ENCODE results near the gene FZD8.

The FZD8 gene

DNA sequence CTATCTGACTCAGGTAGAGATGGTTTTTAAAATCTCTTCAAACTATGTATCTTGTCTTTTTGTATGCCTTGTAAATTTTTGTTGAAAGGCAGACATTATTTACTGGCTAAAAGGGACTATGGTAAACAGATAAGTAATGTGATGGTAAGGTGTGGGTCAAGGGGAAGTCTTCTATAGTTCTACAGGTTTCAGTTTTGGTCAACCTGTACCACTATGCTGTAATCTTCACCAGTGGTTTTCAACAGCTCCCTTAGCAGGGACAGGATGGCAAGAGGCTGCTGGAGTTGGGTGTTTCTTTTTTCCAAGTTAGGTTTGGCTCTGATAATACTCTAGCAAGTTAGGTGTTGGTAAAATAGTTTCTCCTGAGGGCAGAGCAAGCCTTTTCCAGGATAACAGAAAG lies 32.7 kb upstream of the FZD8 start:
- TF ChIP-seq, protein P1, sequence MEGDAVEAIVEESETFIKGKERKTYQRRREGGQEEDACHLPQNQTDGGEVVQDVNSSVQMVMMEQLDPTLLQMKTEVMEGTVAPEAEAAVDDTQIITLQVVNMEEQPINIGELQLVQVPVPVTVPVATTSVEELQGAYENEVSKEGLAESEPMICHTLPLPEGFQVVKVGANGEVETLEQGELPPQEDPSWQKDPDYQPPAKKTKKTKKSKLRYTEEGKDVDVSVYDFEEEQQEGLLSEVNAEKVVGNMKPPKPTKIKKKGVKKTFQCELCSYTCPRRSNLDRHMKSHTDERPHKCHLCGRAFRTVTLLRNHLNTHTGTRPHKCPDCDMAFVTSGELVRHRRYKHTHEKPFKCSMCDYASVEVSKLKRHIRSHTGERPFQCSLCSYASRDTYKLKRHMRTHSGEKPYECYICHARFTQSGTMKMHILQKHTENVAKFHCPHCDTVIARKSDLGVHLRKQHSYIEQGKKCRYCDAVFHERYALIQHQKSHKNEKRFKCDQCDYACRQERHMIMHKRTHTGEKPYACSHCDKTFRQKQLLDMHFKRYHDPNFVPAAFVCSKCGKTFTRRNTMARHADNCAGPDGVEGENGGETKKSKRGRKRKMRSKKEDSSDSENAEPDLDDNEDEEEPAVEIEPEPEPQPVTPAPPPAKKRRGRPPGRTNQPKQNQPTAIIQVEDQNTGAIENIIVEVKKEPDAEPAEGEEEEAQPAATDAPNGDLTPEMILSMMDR (IDR thresholded peaks at IDR 0.05; ENCODE audit: extremely low read depth, missing control alignments): no peak
- no peak for DNase-seq (ENCODE audit: low spot score)

DNA sequence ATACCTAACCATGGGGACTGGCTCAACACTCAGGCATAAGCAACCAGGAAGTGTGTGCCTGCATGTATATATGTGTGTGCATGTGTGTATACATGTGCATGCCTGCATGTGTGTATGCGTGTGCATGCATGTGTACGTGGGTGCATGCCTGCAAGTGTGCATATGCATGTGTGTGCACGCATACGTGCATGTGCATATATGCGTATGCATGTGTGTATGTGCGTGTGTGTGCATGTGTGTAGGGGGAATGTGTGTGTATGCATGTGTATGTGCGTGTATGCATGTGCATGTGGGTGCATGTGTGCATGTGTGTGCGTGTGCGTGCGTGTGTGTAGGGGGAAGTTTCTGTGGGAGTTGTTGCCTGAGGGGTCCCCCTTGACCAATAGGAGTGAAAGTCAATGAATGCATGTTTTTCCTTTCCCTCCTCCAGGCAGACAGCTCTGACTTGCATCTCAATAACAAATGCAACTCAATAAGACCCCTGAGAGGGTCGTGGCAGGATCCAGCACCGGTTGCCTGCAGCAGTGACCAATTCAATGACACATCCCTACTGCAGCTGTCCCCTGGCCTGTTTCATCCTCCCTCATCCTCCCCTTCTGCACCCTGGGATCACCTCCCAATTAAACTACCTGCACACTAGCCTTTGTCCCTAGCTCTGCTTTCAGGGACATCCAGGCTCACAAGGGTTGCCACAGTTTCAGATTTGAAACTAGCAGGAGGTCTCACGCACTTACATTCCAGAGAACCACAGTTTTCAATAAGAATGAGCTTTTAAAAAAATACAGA lies 27.0 kb upstream of the FZD8 start:
- TF ChIP-seq, protein P1 (IDR thresholded peaks at IDR 0.05; ENCODE audit: extremely low read depth, missing control alignments): no peak
- DNase-seq (ENCODE audit: low spot score): no peak

DNA sequence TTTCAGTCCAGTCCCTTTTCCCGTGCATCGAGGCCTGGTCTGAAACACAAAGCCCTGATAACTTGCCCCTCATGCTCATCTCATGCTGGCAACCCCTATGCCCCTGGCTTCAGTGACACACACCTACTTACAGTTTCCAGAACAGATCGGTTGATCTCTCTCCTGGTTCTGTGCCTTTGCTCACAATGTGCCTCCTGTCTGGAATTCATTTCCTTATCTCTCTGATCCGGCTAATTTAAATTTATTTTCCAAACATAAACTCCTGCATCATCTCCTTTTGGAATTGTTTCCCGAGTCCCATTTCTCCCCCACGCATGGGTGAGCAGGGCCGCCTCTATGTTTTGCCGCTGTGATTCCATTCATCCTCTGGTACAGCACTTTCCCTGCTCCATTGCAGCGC lies 25.9 kb upstream of the FZD8 start:
- no peak for DNase-seq (ENCODE audit: low spot score)
- TF ChIP-seq, protein P1 (IDR thresholded peaks at IDR 0.05; ENCODE audit: extremely low read depth, missing control alignments): no peak

DNA sequence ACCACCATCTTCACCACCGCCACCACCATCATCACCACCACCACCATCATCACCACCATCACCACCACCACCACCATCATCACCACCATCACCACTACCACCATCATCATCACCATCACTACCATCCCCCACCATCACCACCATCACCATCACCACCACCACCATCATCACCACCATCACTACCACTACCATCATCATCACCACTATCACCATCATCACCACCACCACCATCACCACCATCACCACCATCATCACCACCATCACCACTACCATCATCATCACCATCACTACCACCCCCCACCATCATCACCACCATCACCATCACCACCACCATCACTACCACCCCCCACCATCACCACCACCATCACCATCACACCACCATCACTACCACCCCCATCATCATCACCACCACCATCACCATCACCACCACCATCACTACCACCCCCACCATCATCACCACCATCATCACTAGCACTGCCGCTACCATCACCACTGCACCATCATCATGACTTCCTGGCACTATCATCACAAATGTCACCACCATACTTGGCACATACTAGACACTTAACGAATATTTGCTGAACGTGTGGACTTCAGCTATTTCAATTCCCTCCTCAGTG lies 25.3 kb upstream of the FZD8 start:
- DNase-seq (ENCODE audit: low spot score): no peak
- TF ChIP-seq, protein P1 (IDR thresholded peaks at IDR 0.05; ENCODE audit: extremely low read depth, missing control alignments): no peak

DNA sequence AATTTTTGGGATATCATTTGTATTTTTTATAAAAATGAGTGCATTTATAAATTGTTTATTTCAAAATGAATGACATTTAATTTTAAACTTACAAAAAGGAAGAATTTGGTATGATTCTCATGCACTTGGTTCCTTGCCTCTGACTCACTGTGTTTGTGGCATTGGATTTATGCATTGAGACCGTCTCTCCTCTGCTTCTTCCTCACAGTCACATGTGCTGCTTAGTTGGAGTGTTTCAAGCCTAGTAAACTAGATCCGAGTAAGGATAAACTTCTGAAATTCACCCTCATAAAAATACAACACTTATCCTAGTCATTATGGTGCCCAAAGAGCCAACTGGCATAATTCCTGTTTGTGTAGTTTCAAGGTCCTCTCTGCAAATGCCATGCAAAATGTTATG lies 19.1 kb upstream of the FZD8 start:
- TF ChIP-seq, protein P1 (IDR thresholded peaks at IDR 0.05; ENCODE audit: extremely low read depth, missing control alignments): no peak
- no peak for DNase-seq (ENCODE audit: low spot score)

DNA sequence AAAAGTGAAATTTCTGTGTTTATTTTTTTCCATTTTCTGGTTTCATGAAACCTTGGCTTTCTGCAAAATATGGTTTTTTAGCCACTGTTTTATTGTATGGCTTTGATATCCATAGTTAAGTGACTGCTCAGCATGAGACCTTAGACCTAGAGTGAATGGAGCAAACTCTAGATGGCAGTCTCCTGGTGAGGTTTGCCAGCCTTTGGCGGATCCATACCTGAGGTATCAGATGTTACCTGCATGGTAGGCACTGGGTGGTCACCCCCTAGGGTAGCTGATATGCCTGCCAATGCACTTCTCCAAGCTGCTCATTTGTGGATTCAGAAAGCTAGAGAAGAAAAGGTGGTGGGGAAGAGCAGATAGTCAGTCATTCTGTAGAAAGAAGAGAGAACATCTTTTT lies 17.4 kb upstream of the FZD8 start:
- no peak for DNase-seq (ENCODE audit: low spot score)
- TF ChIP-seq, protein P1 (IDR thresholded peaks at IDR 0.05; ENCODE audit: extremely low read depth, missing control alignments): no peak

DNA sequence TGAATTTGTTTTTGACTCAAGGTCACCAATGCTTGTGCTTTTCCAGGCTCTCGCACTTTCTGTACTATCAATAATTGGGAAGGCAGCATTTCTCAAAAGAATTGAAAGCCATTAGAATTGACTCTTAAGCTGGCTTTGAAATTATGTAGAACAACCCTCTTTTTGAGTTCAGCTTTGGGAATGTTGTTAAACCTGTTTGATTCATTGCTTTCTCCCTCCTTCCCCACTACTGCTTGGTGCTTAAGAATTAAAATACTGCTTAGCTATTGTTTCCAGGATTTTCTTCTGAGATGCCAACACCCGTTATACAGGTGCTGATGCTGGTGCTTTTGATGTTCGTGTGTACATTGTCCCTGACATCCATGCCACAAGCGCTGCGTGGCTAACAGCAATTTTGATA lies 15.5 kb upstream of the FZD8 start:
- DNase-seq (ENCODE audit: low spot score): no peak
- TF ChIP-seq, protein P1 (IDR thresholded peaks at IDR 0.05; ENCODE audit: extremely low read depth, missing control alignments): no peak

All from GM20000 (cell line).